GM18909 (cell line): ENCODE data around the gene CASTOR1.

Source experiments
- ATAC-seq: cut with Tn5 transposase; IDR thresholded peaks from one replicate; pipeline ENCODE4 v1.9.1; 2021; ENCODE audit warnings: mild to moderate bottlenecking; ENCODE audit not compliant: unreplicated experiment, poor library complexity

Gene CASTOR1

DNA sequence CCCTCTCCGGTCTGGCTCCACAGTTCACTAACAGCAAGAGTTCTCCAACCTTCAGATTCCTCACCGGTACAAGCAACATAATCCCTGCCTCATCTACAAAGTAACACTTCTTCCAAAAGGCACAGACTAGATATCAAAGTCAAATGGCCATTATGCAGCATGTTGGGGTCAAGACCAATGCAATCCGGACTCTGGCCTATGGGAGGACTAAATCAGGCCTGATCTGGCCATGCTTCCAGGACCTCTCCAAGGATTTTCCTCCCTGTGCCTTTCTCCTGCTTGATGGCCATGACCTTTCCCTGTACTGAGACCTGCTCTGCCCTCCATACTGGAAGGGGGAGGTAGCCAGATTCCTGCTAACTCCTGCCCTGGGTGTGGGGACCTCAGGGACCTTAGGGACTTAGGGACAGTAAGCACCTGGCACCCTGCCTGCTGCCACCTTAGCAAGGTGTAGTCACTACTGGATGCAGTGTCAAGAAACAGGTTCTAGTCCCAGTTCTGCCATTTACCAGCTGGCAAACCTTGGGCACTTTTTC lies 30.8 kb upstream of the CASTOR1 start:
- ATAC-seq, result no peak

DNA sequence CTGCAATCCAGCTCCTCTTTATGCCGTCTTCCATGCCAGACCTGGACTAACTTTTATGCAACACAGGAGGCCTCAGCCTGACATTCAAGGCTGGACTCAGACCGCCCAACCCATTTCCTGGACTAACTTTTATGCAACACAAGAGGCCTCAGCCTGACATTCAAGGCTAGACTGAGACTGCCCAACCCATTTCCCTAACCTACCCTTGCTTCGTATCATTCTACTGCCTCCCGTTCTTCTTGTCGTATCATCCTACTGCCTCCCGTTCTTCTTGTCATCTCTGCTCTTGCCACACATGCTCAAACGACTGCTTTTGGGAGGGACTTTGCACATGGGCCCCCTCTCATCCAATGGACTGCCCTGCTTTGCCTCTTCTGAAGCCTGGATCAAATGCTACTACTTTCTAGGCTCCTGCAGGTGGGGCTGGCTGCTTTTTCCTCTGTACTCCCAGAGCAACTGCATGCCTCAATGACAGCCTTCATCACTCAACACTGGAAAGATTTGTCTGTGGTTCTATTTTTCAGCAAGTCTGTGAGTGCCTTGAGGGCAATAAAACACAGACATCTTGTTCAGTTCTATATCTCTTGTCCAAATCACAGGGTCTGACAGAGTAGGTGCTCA lies 29.6 kb upstream of the CASTOR1 start:
- no peak for ATAC-seq

GRCh38 chr22:30317778-30318177 lies 28.5 kb upstream of the CASTOR1 start:
- ATAC-seq, result no peak

DNA sequence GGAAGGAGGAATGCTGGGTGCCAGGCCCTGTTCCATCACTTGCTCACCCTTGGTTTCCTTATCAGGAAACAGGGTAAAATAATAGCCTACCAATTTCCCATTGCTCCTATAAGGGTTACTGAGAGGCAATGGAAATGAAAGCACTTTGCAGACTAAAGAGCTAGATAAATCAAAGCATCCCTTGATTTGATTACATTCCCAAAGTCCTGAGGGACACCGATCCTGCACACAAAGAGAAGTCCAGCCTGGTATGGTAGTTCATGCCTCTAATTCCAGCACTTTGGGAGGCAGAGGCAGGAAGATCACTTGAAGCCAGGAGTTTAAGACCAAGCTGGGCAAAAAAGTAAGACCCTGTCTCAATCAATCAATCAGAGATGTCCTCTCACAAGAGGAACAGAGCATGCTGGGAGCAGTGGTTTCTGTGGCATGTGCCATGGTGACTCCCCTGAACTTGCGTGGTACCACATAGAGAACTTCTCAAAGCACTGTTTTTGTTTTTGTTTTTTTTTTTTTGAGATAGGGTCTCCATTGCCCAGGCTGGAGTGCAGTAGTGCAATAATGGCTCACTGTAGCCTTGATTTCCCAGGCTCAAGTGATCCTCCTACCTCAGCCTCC lies 26.8 kb upstream of the CASTOR1 start:
- no peak for ATAC-seq

GRCh38 chr22:30314915-30315314 lies 25.6 kb upstream of the CASTOR1 start:
- no peak for ATAC-seq

- ATAC-seq, result no peak
Observed at GRCh38 chr22:30313527-30314363, 24.4 kb upstream of the CASTOR1 start.

- ATAC-seq, result no peak
Observed at GRCh38 chr22:30312053-30312452, 22.7 kb upstream of the CASTOR1 start.

GRCh38 chr22:30310881-30311771 lies 21.8 kb upstream of the CASTOR1 start:
- ATAC-seq, result no peak

- ATAC-seq, result no peak
Observed at GRCh38 chr22:30309951-30310741, 20.8 kb upstream of the CASTOR1 start.

DNA sequence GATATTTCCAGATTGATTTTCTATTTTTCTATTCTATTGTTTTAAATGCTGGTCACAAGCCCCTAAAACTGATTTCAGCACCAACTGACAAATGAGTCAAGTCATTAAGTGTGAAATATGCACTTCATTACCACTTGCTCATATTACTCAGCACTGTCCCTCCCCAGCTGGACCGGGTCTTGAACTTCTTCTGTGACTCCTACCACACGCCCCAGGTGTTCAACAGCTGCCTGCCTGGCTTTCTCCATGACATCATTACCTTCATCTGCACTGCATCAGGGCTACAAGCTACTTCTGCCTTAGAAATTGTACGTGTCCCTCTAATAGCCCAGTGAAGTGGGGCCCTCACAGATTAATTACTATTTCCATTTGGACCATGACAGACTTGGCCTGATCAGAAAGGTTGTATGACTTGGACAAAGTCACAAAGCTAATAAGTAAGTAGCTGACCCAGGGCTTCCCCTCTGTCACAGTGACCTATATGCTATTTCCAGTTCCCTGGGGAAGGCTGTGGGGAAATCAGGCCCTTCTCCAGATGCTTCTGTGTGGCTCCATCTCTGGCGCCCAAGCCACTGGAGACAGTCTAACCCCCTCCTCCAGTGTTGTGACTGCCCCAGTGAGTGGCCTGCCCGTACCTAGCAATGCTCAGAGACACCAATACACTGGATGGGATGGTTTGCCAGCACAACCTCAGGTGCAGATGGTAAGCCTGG lies 19.4 kb upstream of the CASTOR1 start:
- no peak for ATAC-seq

DNA sequence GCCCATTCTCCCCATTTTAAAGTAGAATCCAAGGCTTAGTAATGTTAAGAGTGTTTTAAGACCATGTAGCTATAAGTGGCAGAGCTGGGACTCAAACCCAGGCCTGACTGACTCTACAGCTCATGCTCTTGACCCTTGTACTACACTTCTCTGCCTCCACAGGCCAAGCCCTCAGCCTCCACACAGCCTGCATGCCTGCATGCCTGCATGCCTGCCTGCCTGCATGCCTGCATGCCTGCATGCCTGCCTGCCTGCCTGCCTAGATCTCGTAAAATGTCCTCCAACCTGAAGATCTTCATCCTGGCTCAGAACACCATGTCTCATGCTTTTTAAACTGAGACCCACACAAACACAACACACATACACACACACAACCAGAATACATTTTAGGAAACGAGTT lies 18.8 kb upstream of the CASTOR1 start:
- ATAC-seq, result no peak

DNA sequence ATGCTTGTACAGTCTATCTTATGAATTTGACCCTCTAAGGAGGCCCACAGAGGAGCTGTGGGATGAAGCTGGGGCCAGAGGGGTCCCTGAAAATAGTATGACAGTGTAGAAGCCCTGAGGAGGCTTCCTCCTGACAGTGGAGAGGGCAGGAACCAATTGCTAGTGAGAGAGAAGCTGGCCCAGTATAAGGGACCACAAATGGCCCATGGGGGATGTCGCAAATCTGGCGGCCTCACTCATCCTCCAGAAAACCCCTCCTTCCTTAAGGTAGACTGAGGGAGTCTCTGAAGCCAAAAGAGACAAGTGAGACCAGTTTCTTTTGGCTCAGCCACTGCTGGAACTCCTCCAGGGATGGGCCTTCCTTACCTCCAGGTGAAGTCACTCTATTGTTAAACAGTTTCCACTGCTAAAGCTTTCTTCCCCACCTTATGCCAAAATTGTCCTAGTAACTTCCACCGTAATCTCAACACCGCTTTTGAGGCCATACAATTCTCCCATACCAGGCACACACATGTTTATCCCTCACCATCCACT lies 17.8 kb upstream of the CASTOR1 start:
- no peak for ATAC-seq

GRCh38 chr22:30306627-30307011 lies 17.3 kb upstream of the CASTOR1 start:
- ATAC-seq, result no peak

- no peak for ATAC-seq
Observed at GRCh38 chr22:30305906-30306626, 16.8 kb upstream of the CASTOR1 start.

DNA sequence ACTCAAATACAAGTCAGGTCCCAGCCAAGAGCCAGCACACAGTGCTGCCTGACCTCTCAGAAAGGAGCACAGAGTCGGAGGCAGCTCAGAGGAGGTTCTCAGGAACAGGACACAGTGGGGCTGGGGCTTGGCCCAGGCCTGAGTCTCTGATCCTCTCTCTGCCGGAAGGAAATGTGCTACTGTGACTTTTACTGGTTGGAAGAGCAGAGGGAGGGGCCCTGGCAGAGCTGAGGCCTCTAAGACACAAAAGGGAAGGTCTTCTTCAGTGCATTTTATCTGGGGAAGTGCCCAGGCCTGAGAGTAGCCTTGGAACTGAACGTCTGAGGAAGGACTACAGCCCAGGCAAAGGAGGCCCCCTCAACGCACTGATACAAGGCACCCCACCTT lies 16.2 kb upstream of the CASTOR1 start:
- ATAC-seq, result no peak

GRCh38 chr22:30304495-30305244 lies 15.4 kb upstream of the CASTOR1 start:
- ATAC-seq, result no peak

- ATAC-seq, result no peak
Observed at GRCh38 chr22:30302810-30303138, 13.5 kb upstream of the CASTOR1 start.
